GM10266 (cell line): ENCODE measurements around the gene ADCY4.
A peak's percentile ranks its signal among the peaks of the same experiment; 100 is the strongest.

Source experiments
- DNase-seq: peaks from one replicate; pipeline ENCODE4 v3.0.0; 2012; ENCODE audit errors: extremely low spot score
- TF ChIP-seq, protein P1 (sequence below): IDR thresholded peaks from 2 replicates; pipeline ENCODE4 v1.5.1; 2012; ENCODE audit warnings: mild to moderate bottlenecking, low read depth; ENCODE audit not compliant: control insufficient read depth, insufficient read depth; ENCODE audit errors: missing control alignments

The ADCY4 gene

GRCh38 chr14:24271134-24271833 lies 63.6 kb downstream of the ADCY4 start, which contains the start of gene RABGGTA:
Gene RABGGTA (minus strand): TSS chr14:24271597. CDS start chr14:24271115, 482 bp downstream.
- peak; percentile 94 for DNase-seq
- TF ChIP-seq, protein P1, sequence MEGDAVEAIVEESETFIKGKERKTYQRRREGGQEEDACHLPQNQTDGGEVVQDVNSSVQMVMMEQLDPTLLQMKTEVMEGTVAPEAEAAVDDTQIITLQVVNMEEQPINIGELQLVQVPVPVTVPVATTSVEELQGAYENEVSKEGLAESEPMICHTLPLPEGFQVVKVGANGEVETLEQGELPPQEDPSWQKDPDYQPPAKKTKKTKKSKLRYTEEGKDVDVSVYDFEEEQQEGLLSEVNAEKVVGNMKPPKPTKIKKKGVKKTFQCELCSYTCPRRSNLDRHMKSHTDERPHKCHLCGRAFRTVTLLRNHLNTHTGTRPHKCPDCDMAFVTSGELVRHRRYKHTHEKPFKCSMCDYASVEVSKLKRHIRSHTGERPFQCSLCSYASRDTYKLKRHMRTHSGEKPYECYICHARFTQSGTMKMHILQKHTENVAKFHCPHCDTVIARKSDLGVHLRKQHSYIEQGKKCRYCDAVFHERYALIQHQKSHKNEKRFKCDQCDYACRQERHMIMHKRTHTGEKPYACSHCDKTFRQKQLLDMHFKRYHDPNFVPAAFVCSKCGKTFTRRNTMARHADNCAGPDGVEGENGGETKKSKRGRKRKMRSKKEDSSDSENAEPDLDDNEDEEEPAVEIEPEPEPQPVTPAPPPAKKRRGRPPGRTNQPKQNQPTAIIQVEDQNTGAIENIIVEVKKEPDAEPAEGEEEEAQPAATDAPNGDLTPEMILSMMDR: peak; percentile 98

DNA sequence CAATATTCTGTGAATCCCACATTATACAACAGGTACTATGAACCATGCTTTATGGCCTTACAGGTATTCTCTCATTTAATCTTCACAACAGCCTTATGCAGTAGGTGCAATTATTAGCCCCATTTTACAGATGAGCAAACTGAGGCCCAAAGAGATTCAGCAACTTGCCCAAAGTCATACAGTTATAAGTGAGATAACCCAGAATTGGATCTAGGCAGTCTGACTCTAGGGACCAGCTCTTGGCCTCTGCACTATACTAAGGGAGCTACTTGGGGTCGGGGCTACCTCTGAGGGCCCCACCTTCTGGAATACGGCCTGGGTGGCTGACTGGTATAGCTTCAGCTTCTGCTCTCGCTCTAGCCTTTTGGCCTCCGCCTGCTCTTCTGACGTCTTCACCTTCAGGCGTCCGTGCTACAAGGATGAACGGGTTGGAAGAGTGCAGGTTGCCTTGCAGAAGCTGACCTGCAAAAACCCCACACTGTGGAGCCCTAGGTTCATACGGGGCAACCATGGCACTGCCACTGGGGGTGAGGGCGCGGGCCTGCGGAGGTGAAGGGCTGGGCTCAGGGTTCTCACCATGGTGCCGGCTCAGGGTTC lies 64.2 kb downstream of the ADCY4 start:
- TF ChIP-seq, protein P1: no peak
- no peak for DNase-seq

DNA sequence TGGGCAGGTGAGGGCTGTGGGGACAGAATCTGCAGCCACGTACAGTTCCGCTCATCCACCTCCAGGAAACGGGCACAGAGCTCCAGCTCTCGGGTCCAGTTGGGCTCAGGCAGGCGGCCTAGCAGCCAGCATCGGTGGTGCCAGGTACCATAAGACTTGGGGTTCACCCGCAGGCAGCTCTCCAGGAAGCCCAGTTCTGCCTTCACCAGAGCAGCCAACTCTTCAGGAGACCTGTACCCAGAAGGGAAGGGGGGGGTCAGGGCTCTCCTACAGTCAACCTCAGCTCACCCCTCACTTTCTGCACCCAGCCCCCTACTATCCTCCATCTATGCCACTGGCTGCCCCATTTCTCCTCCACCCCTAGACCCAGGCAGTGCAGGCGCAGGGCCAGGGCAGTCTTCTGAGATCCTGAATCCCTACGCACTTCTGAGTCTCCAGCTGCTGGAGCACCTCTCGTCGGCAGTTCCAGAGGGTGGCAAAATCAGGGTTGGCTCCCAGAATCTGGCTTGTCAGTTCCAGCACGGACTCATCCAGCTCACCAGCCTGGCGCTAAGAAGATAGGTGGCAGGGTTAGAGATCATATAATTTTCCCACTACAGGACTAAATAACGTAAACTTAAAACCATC lies 64.8 kb downstream of the ADCY4 start:
- no peak for DNase-seq
- TF ChIP-seq, protein P1: no peak

DNA sequence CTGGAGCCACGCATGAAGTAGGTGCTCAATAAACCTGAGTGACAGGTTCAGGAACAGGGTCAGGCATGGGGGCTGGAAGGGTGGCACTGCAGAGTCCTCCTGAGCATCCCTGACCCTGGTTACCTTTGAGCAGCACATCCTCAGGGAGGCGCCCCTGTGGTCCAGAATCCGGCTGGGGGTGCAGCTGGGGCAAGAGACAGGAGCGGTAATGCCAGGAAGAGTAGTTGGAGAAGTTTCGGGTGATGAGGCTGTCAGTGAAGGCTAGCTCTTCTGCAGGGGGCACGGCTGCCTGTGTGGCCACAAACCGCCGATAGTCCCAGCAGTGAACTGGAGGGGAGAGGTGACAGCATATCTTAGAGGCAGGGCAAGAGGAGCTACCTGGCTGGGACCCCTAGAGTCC lies 65.5 kb downstream of the ADCY4 start:
- DNase-seq: no peak
- TF ChIP-seq, protein P1: no peak
